Measurements from ENCODE around the gene GBGT1.

DNA sequence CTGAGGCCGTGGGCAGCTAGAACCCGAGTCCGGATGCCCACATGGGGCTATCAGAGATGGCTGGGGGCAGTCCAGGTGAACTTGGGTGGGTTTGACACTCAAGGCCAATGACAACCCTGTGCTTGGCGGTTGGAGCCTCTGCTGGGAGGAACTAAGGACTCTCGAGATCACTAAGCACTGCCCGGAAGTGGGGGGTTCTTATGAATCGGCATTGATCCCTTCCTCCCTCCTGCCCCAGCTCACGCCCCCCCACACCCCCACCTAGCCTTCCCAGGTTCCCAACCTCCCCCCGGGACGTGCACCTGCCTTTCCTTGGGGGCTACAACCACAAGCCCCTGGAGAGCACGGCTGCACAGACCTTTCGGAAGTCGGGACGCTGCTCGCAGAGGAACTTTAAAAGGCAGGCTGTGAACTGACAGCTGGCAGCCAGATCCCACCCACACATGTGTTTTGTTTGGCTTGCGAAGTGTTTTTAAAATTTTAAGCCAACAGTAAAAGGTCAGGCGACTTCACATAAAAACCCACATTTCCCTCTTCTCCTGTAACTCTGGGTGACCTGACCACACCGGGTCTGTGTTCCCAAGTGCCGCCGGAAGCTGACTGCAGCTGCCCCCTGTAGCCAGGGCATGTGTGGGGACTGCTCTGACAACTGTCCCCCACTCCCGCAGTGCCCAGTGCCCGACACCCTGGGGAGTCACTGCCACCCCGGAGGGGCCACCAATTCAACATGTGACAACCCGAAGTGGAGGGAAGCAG is 37.6 kb downstream of the GBGT1 start:
- TF ChIP-seq, protein P1, sequence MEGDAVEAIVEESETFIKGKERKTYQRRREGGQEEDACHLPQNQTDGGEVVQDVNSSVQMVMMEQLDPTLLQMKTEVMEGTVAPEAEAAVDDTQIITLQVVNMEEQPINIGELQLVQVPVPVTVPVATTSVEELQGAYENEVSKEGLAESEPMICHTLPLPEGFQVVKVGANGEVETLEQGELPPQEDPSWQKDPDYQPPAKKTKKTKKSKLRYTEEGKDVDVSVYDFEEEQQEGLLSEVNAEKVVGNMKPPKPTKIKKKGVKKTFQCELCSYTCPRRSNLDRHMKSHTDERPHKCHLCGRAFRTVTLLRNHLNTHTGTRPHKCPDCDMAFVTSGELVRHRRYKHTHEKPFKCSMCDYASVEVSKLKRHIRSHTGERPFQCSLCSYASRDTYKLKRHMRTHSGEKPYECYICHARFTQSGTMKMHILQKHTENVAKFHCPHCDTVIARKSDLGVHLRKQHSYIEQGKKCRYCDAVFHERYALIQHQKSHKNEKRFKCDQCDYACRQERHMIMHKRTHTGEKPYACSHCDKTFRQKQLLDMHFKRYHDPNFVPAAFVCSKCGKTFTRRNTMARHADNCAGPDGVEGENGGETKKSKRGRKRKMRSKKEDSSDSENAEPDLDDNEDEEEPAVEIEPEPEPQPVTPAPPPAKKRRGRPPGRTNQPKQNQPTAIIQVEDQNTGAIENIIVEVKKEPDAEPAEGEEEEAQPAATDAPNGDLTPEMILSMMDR (IDR thresholded peaks at IDR 0.05) = no peak
- TF ChIP-seq EZH2 (IDR thresholded peaks at IDR 0.05; ENCODE audit: borderline replicate concordance, insufficient read depth, low read depth, low read length, poor library complexity, severe bottlenecking) = no peak

Data from B cell (primary cell).